ENCODE results near the gene DAB2IP. TPM values are rescaled to one million over a fixed set of nuclear protein-coding genes. Genes with fewer than 3 reads are reported as not detected.

DAB2IP gene
- total and polyA plus RNA-seq, 2 of the 4 experiments (the other 2 are of a cell fraction), result 5.6 to 17.2 TPM

GRCh38 chr9:121646992-121647391 is 4.4 kb upstream of the DAB2IP start:
- no peak overlapping the region for H3K9ac ChIP-seq (ENCODE audit: low read depth, low read length)
- no peaks in the 10 kb centered on the region for H3K36me3 ChIP-seq (ENCODE audit: control insufficient read depth, insufficient read depth, low read length)
- no peak overlapping the region for H3K18ac ChIP-seq (ENCODE audit: low read depth, low read length)
- H3K23ac ChIP-seq (ENCODE audit: low read depth, low read length), result no peak overlapping the region; the same call in 1 of the 2 replicates
- H4K8ac ChIP-seq (ENCODE audit: low read depth in 2 of 2, low read length in 2 of 2), result no peak overlapping the region
- H3K9me3 ChIP-seq (ENCODE audit: control insufficient read depth, insufficient read depth, low read length), result no peaks in the 10 kb centered on the region
- in situ Hi-C loops (cut with MboI; ENCODE audit: low sequenced_read_pairs) (no loop called here), dilution Hi-C loops (cut with HindIII; ENCODE audit: low sequenced_read_pairs, unreplicated experiment) (no loop called here), intact Hi-C loops (cut with micrococcal nuclease) (no loop called here)
- peaks cover 17% of the 10 kb centered on the region for H4K20me1 ChIP-seq (ENCODE audit: insufficient read depth, low read length)
- peaks cover 9% of the 10 kb centered on the region; the same call in 1 of the 2 replicates for H3K4me1 ChIP-seq (ENCODE audit: control insufficient read depth, insufficient read depth, low read length)
- H2AFZ ChIP-seq (replicated peaks; ENCODE audit: low read length, poor library complexity), result no peak overlapping the region
- H2BK120ac ChIP-seq (ENCODE audit: low read depth, low read length), result no peak overlapping the region
- H4K5ac ChIP-seq (ENCODE audit: low read depth, low read length), result no peak overlapping the region
- H3K27me3 ChIP-seq (ENCODE audit: control insufficient read depth, insufficient read depth, low read length), result peaks cover 3% of the 10 kb centered on the region; the same call in 1 of the 2 replicates
- CTCF ChIA-PET, result no interaction called here
- BruUV-seq (replicated peaks), result no TSS peak
- H3K79me1 ChIP-seq (ENCODE audit: low read depth in 1 of 2, low read length in 2 of 2), result 0 out of 4 replicates have a peak, but pooled peaks cover 0 to 5% of the 10 kb centered on the region in 2 experiments
- no peak overlapping the region for H2BK20ac ChIP-seq (ENCODE audit: low read depth, low read length)
- H3K4me2 ChIP-seq (ENCODE audit: low read depth, low read length), result no peak overlapping the region
- TF ChIP-seq NFE2L2 (IDR thresholded peaks at IDR 0.05; ENCODE audit: low read depth, low read length) (no peak), USF2 (IDR thresholded peaks at IDR 0.05; ENCODE audit: low read depth, low read length) (no peak), CTCF (conservative IDR thresholded peaks at IDR 0.05; ENCODE audit: low read depth, low read length) (no peak), MAZ (IDR thresholded peaks at IDR 0.05; ENCODE audit: borderline replicate concordance, low read depth, low read length) (no peak), SMC3 (IDR thresholded peaks at IDR 0.05; ENCODE audit: low read depth, low read length) (no peak), MAFK (IDR thresholded peaks at IDR 0.05; ENCODE audit: low read depth, low read length) (no peak), RFX5 (IDR thresholded peaks at IDR 0.05; ENCODE audit: low read depth, low read length) (no peak)
- H2BK15ac ChIP-seq (ENCODE audit: low read depth, low read length), result no peak overlapping the region
- H3K4me3 ChIP-seq (ENCODE audit: insufficient read depth, low read depth, low read length), result no peak overlapping the region
- H2AK5ac ChIP-seq (ENCODE audit: low read depth, low read length), result no peak overlapping the region
- H3K56ac ChIP-seq (ENCODE audit: extremely low read depth, insufficient read depth, low read length), result no peak overlapping the region
- POLR2A ChIA-PET (ENCODE audit: unreplicated experiment), result no interaction called here
- no peak for DNase-seq
- H3K9me1 ChIP-seq (ENCODE audit: insufficient read depth, low read length), result peaks cover 3% of the 10 kb centered on the region; the same call in 1 of the 2 replicates
- no CpG with 5 or more reads among the region's 1 CpG for WGBS, 2 experiments (ENCODE audit: extremely low coverage in 2 of 2, insufficient read length in 1 of 2)
- H3K27ac ChIP-seq (ENCODE audit: insufficient read depth, low read length), result no peak overlapping the region
- no peak overlapping the region for H2AK9ac ChIP-seq (replicated peaks; ENCODE audit: low read depth, low read length, poor library complexity)
- no peak for ATAC-seq (ENCODE audit: low read depth)
- H3K14ac ChIP-seq (replicated peaks; ENCODE audit: low read depth, low read length), result no peak overlapping the region
- no peak overlapping the region for H3K4ac ChIP-seq (ENCODE audit: low read depth, low read length)
- H4K91ac ChIP-seq (ENCODE audit: insufficient read depth, low read depth, low read length), result no peak overlapping the region
- no peak overlapping the region for H2BK5ac ChIP-seq (ENCODE audit: low read depth, low read length, poor library complexity, severe bottlenecking)
